ENCODE data around the gene ZNF804A.
"Not testable (repeated sequence)": the region's sequence is repeated elsewhere in the genome, so short reads cannot be mapped to it uniquely, and the experiment has no call there.

ZNF804A gene

DNA sequence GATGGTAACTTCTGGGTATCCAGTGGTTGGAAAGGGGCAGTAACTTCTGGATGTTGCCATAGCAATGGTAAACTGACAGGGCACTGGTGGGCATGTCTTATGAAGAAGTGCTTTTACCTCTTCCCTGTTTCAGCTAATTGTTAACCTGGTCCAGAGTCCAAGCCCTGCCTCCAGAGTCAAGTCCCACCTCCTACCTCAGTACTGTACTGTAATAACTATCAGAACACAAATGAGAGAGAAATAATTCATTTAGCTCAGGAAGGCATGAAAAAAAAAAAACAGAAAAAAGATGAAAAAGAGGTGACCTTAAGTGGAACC lies 237.0 kb downstream of the ZNF804A start:
- FAIRE-seq, result no peak

DNA sequence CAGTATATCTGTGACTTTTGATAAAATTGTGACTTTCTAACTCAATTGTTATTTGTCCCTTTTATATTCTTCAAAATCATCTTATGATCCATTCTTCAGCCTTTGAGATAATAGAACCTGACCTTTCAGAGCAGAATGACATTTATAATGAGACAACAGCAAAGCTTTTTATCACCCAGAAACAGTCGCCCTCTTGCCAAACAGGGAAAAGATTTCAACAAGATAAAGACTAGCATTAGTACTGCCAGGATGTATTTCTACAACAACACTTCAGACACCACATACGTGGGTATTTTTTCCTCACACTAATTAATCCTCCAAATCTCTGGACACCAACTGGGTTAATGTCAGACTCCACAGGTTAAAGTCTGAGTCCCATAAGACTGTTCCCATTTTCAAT lies 249.0 kb downstream of the ZNF804A start:
- FAIRE-seq, result no peak

DNA sequence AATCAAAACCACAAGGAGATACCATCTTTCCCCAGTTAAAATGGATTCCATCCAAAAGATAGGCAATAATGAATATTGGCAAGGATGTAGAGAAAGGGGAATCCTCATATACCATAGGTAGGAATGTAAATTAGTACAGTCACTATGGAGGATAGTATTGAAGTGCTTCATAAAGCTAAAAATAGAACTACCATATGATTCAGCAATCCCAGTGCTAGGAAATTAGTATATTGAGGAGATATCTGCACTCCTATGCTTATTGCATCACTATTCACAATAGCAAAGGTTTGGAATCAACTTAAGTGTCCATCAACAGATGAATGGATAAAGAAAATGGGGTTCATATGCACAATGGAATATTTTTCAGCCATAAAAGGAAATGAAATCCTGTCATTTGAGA lies 251.2 kb downstream of the ZNF804A start:
- no peak for FAIRE-seq

- FAIRE-seq, result no peak
Observed at GRCh38 chr2:184851576-184851975, 253.2 kb downstream of the ZNF804A start.

DNA sequence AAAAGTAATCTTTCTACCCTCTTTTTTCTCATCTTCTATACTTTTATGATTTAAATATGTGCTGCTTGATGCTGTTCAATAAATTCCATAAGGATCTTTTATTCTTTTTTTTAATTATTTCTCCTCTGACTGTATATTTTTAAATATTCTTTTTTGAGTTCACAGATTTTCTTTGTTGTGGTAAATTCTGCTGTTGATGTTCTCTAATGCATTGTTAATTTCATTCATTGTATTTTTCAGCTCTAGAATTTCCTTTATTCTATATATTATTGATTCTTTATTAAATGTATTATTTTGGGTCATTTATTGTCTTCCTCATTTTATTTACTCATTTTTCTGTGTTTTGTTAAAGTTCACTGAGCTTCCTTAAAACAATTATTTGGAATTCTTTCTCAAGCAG lies 260.9 kb downstream of the ZNF804A start:
- peak; percentile 31 for FAIRE-seq

- FAIRE-seq, result no peak
Observed at GRCh38 chr2:184860744-184861143, 262.4 kb downstream of the ZNF804A start.

DNA sequence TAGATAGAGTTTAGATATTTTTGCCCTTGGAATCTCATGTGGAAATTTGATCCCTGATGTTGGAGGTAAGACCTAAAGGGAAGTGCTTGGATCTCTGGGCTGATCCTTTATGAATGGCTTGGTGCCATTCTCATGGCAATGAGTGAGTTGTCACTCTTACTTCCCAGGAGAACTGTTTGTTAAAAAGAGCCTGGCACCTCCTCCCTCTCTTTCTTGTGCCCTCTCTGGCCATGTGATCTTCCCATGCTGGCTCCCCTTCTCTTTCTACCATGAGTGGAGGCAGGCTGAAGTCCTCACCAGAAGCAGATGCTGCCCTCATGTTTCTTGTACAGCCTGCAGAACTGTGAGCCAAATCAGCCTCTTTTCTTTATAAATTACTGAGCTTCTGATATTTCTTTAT lies 276.9 kb downstream of the ZNF804A start:
- no peak for FAIRE-seq

- FAIRE-seq, result no peak
Observed at GRCh38 chr2:184875911-184876310, 277.6 kb downstream of the ZNF804A start.

- no peak for FAIRE-seq
Observed at GRCh38 chr2:184877909-184878308, 279.6 kb downstream of the ZNF804A start.

GRCh38 chr2:184879671-184880070 lies 281.3 kb downstream of the ZNF804A start:
- FAIRE-seq, result no peak

GRCh38 chr2:184886585-184886984 lies 288.3 kb downstream of the ZNF804A start:
- FAIRE-seq, result not testable (repeated sequence)

DNA sequence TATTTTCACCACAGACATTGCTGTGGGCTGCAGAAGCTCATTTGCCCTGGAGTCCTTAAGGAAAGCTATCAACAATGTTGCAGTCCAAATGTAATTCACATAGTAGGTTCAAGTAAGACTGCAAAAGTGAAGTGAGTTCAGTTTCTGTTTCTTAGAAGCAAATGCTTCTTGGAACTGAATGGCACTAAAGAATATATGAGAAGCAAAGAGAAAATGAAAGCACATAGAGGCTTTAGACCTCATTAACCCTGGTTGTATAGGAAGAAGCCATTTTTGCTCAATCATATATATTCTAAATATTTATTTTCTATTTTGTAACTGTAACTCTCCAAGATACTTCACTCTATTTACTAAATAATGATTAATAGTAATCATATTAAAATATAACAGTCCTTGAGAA lies 292.0 kb downstream of the ZNF804A start:
- no peak for FAIRE-seq

- FAIRE-seq, result no peak
Observed at GRCh38 chr2:184904991-184905390, 306.7 kb downstream of the ZNF804A start.

DNA sequence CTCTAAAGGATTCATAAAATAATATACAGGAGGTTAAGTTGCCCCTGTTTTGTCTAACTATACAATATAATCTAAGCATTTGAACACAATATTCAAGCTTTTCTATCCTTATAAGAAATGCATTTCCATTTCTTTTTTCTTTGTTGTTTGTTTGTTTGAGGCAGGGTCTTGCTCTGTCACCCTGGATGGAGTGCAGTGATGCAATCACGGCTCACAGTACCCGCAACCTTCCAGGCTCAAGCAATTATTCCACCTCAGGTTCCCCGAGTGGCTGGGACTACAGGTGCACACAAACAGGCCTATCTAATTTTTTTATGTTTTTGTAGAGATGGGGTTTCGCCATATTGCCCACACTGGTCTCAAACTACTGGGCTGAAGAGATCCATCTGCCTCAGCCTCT lies 307.8 kb downstream of the ZNF804A start:
- no peak for FAIRE-seq

GRCh38 chr2:184906709-184907108 lies 308.4 kb downstream of the ZNF804A start:
- no peak for FAIRE-seq

DNA sequence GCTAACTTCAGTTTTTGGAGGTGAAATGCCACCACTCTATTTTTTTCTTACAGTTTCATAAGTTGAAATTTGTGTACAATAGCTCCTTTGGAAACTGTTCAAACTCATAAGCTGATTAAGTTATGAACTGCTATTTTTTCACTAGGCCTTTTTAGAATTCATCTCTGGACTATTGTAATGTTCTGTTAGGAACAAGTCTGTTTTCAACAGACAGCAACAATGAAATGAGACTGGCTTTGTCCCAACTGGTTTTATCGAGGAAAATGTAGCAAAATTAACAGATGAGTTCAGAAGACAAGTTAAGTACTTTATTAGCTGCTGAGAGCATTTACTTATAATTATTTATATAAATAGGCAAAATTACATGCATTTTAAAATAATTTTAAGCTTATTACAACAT lies 310.6 kb downstream of the ZNF804A start:
- FAIRE-seq, result no peak

- no peak for FAIRE-seq
Observed at GRCh38 chr2:184920451-184920965, 322.2 kb downstream of the ZNF804A start.

DNA sequence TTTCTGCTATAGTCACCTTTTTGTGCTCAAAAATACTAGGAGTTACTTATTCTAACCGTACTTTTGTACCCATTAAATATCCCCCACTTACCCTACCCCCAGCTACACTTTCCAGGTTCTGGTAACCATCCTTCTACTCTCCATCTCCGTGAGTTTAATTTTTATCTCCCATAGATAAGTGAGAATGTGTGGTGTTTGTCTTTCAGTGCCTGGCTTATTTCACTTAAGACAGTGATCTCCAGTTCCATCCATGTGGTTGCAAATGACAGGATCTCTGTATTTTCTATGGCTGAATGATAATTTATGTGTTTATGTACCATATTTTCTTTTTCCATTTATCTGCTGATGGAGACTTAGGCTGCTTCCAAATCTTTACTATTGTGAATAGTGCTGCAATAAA lies 323.3 kb downstream of the ZNF804A start:
- FAIRE-seq, result no peak

GRCh38 chr2:184923751-184924150 lies 325.4 kb downstream of the ZNF804A start:
- no peak for FAIRE-seq

- FAIRE-seq, result no peak
Observed at GRCh38 chr2:184927040-184927439, 328.7 kb downstream of the ZNF804A start.

DNA sequence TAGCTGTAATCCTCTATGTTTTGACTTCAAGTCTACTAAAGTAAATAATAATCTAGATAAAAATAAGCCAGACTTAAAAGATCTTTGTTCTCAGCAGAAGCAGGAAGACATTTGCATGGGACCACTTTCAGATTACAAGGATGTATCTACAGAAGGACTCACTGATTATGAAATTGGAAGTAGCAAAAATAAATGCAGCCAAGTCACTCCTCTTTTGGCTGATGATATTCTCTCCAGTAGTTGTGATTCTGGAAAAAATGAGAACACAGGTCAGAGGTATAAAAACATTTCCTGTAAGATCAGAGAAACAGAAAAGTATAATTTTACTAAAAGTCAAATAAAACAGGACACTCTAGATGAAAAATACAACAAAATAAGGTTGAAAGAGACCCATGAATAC lies 338.4 kb downstream of the ZNF804A start:
- no peak for FAIRE-seq

- FAIRE-seq, result no peak
Observed at GRCh38 chr2:184938221-184938985, 340.1 kb downstream of the ZNF804A start.

DNA sequence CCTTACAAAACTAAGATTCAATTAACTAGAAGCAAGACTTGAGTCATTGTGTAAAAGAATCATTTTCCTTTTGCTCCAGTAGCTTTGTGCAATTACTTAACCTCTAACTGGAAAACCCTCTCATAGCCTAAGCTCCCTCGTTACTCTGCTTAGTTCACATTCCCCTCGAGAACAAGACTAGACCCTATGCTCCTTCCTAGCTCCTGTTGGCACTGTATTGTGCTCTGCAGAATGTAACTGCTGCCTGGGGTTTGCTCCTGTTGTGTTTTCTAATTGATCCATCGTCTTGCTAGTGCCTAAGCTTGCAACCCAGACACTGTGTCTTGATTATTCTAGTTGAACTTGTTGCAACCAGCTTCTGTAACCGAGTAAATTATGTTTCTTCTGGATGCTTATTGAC lies 347.0 kb downstream of the ZNF804A start:
- FAIRE-seq, result no peak

DNA sequence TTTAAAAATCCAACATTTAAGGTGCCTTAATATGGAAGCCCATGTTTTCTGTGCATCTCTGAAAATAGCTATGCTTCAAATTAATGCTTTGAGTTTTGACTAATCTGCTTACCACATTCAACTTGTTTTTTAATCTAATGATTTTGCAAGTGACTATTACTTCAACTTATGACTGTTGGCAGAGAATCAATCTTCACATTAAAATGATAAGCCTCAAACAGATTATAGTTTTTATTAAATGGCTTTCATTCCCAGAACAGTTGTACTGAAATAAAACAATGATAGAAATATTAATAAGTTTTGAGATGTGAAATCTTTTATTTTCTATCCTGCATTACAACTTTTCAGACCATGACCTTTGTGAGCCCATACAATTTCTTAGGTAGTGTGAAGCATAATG lies 347.5 kb downstream of the ZNF804A start:
- no peak for FAIRE-seq

GRCh38 chr2:184956856-184957255 lies 358.5 kb downstream of the ZNF804A start:
- no peak for FAIRE-seq

All from G401.6 (cell line).